A172 (cell line): Measurements from ENCODE around the gene PLA2G15. TPM values are rescaled to one million over a fixed set of nuclear protein-coding genes. Genes with fewer than 3 reads are reported as not detected.

ENCODE experiments used
- DNase-seq: peaks from one replicate; pipeline ENCODE4 v3.0.0-alpha.2; 2015; ENCODE audit warnings: low spot score
- total RNA-seq: library from RNA; depleted of rRNA; stranded (reverse); fragments of >200 nt; shearing (Covaris generic); gene quantifications from 2 replicates; pipeline ENCODE4 v1.2.3, GENCODE V29; 2014

The PLA2G15 gene
- total RNA-seq, 1 experiment from 2014 or later, result 27.7 TPM

- no peak for DNase-seq
These were observed 7.2 kb downstream of the PLA2G15 start for GRCh38 chr16:68252383-68252782.

DNA sequence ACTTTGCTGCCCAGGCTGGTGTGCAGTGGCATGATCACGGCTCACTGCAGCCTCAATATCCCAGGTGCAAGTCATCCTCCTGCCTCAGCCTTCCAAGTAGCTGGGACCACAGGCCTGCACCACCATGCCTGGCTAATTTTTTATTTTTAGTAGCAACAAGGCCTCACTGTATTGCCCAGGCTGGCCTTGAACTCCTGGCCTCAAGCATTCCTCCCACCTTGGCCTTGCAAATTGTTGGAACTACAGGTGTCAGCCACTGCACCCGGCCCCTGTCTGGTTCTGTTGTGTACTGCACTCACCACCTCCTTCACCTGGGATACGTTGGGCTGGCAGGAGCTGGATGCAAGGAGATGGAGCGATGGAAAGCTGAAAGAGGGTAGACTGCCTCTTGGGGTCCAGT is 8.5 kb downstream of the PLA2G15 start:
- DNase-seq, result no peak

GRCh38 chr16:68255712-68256111 is 10.5 kb downstream of the PLA2G15 start:
- no peak for DNase-seq

- DNase-seq, result peak; percentile 49
These were observed 12.2 kb downstream of the PLA2G15 start for GRCh38 chr16:68257251-68257905.

DNA sequence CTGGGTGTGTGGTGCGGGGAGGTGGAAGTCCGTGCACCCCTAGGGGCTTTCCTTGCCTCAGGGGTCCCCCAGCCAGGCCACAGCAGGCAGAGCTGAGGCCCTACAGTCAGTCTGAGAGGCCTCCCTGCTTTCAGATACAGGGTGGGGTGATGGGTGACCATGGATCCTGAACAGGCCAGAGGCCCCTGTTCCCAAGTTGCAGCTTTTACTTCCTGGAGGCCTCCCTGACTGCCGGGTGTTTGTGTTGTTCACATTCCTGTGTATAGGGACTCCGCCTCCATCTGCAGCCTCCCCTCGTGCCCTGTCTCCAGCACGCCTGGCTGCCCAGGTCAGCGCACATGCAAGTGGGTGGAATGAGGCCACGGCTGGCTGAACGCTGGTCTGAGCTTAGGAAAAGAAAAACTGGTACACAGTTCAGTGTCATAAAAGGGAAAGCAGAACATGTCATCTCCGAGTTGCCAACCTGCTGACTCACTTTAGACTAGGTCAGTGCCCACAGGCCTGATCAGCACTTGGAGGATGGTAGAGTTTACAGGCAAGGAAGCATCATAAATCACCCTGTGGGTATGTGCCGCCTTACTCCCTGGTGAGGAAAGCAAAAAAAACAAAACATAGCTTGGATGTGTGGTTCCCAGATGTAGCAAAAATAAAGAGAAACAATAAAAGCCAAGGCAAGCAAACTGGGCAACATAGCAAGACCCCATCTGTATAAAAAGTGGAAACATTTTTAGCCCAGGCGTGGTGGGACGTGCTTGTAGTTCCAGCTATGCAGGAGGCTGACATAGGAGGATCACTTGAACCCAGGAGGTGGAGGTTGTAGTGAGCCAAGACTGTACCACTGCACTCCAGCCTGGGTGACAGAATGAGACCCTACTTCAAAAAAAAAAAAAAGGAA is 13.0 kb downstream of the PLA2G15 start:
- peak; percentile 97 for DNase-seq

GRCh38 chr16:68259007-68259825 is 14.0 kb downstream of the PLA2G15 start:
- no peak for DNase-seq

- no peak for DNase-seq
These were observed 18.5 kb downstream of the PLA2G15 start for GRCh38 chr16:68263559-68264127.

DNA sequence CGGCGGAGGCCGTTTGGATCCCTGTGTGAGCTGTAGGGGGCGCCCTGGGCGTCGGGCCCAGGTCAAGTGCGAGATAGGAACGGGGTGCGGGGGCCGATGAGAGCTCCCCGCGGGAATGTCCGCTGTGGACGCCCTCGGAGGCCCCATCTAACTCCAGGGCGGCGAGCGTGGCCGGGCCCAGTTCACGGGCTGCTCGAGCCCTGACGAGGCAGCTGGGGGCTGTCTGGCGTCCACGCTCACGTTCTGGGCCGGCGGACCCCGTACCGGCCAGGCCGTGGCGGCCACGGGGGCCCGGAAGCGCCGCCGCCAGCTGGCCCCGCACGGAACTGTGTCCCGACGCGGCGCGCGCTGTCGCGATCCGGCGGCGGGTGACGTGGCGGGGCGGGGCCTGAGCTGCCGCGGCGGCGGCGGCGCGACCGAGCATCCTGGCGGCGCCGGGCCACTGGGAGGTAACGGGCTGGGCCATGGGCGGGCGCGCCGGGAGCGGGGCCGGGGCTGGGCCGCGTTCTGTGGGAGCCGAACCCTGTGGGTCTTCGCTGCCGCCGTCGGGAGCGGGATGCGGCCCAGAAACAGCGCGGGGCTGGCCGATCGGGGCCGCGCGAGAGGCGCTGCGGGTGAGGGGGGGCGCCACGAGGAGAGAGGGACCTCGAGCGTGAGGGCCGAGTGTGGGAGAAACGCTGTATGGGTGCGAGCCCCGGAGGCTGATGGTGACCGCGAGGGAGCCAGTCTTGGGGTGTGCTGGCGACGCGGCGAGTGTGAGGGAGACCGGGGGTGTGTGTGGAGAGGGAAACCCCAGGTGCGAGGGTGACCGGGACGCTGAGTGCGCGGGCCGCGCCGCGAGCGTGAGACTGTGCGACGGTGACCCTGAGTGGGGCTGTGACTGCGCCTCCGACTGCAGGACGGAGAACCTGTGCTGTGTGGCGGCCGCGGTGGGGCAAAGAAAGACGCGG is 19.2 kb downstream of the PLA2G15 start, which contains the start of gene SLC7A6:
Gene SLC7A6, plus strand, starts transcription at position 399 of the 950 bp plus-strand sequence. CDS start 10,201 bp downstream, outside the sequence.
- peak; percentile 68 for DNase-seq

- DNase-seq, result peak; percentile 80
These were observed 20.1 kb downstream of the PLA2G15 start for GRCh38 chr16:68265078-68265920.

DNA sequence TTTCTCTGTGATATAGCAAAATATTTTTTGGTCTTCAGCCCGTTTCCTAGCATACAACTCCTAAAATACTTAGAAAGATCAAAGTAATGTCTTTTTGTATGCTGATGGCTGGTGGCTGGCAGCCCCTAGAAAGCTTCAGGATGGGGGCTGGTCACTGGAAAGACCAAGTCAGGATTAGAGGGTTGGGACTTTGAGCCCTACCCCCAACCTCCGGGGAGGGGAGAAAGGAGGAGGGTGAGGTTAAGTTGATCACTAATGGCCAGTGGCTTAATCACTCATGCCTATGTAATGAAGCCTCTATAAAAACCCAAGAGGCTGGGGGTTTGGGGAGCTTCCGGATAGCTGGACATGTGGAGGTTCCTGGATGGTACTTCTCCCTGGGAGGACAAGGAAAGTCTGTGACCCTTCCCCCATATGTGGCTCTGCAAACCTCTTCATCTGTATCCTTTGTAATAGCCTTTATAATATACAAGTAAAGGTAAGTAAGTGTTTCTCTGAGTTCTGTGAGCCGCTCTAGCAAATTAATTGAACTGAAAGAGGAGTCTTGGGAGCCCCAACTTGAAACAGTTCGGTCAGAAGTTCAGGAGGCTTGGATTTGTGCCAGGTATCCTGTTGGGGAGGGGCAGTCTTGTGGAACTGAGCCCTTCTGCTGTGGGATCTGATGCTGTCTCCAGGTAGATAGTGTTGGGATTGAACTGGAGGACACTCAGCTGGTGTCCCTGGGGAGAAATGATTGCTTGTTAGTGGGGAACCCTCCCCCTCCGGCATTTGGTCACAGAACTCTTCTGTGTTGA is 22.6 kb downstream of the PLA2G15 start:
- no peak for DNase-seq

- DNase-seq, result no peak
These were observed 24.6 kb downstream of the PLA2G15 start for GRCh38 chr16:68269793-68270192.

- DNase-seq, result no peak
These were observed 25.2 kb downstream of the PLA2G15 start for GRCh38 chr16:68270353-68270752.

GRCh38 chr16:68272507-68273209 is 27.5 kb downstream of the PLA2G15 start:
- no peak for DNase-seq

DNA sequence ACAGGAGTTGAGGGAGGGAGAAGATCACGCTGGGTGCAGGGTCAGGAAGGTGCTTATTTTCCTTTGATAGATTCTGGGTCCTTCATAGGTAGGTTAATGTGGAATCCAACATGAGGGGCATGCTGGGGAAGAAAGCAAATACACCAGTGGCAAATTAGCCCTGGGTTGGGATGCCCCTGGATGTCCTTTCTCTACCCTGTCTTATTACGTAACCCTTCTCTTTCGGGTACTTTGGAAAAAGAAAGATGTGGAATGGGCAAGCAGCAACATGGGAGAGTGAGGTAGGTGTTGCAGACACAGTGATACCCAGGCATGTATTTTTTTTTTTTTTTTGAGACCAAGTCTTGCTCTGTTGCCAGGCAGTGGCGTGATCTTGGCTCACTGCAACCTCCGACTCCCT is 28.3 kb downstream of the PLA2G15 start:
- DNase-seq, result no peak

DNA sequence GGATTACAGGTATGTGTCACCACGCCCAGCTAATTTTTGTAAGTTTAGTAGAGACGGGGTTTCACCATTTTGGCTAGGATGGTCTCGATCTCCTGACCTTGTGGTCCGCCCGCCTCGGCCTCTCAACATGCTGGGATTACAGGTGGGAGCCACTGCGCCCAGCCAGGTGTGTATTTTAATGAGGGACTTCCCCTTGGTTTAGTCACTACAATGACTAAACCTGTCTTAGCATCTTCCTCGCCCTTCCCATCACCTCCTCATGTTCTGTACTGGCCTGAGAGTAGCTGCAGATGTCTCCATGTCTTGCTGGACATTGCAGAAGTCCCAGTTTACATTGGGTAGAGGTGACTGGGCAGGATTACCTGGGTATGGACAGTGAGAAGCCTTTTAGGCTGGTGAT is 28.7 kb downstream of the PLA2G15 start:
- no peak for DNase-seq

DNA sequence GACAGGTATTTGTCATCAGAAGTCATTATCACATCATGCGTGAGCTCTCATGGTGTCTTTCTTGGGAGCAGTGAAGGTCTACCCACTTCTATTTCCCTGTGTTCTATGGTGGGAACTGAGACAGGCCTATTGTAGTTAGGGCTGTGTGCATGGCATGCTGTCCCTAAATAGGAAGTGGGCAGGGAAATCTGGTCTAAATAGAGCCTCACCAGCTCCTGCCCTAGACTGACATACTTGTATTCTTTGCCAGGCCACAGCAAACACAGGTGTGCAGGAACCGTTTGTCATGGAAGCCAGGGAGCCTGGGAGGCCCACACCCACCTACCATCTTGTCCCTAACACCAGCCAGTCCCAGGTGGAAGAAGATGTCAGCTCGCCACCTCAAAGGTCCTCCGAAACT is 29.3 kb downstream of the PLA2G15 start:
- DNase-seq, result no peak

GRCh38 chr16:68275611-68276191 is 30.5 kb downstream of the PLA2G15 start:
- DNase-seq, result no peak

GRCh38 chr16:68276223-68276622 is 31.1 kb downstream of the PLA2G15 start:
- no peak for DNase-seq
